WTC11 (cell line): ENCODE results near the gene TUT4. TPM values are rescaled to one million over a fixed set of nuclear protein-coding genes. Genes with fewer than 3 reads are reported as not detected.

ENCODE experiments used
- ATAC-seq: fragments of 200-7000 bp; cut with Tn5 transposase; 2 replicates; pipeline ENCODE4 v1.10.0; 2021; ENCODE audit warnings: mild to moderate bottlenecking, moderate library complexity
- CTCF ChIA-PET: fragments of 300-600 bp; sonication (Branson Sonifier 250); formaldehyde crosslinking; loops from one replicate; lab custom pipeline; 2021; ENCODE audit warnings: antibody characterized with exemption; lab: Charles Lee
- POLR2A ChIA-PET: fragments of 350-600 bp; sonication (Branson Sonifier 250); formaldehyde crosslinking; loops from one replicate; lab custom pipeline; 2021; ENCODE audit warnings: antibody characterized with exemption; lab: Charles Lee
- DNase-seq: peaks from one replicate; pipeline ENCODE4 v3.0.0; 2021; ENCODE audit warnings: low spot score
- H3K27ac Mint-ChIP-seq: 2 replicates; pipeline ENCODE4 v1.8.0; 2021; ENCODE audit warnings: mixed read lengths
- H3K27me3 Mint-ChIP-seq: 2 replicates; pipeline ENCODE4 v1.8.0; 2021; ENCODE audit warnings: low read depth, mild to moderate bottlenecking, moderate library complexity, mixed read lengths
- H3K36me3 Mint-ChIP-seq: 2 replicates; pipeline ENCODE4 v1.8.0; 2021; ENCODE audit warnings: mixed read lengths
- H3K4me1 Mint-ChIP-seq: 2 replicates; pipeline ENCODE4 v1.8.0; 2022; ENCODE audit warnings: mixed read lengths
- H3K4me3 Mint-ChIP-seq: 2 replicates; pipeline ENCODE4 v1.8.0; 2021; ENCODE audit warnings: mild to moderate bottlenecking, moderate library complexity, mixed read lengths
- H3K9me3 Mint-ChIP-seq: 2 replicates; pipeline ENCODE4 v1.8.0; 2021; ENCODE audit warnings: mixed read lengths
- ATF1 ChIP-seq: sonication (generic); formaldehyde crosslinking; IDR thresholded peaks from 2 replicates; pipeline ENCODE4 v1.8.1; 2023; ENCODE audit warnings: mild to moderate bottlenecking, moderate library complexity, missing genetic modification reagents
- ELF4 ChIP-seq: sonication (generic); formaldehyde crosslinking; IDR thresholded peaks from 2 replicates; pipeline ENCODE4 v1.8.1; 2022; ENCODE audit warnings: low read depth, mild to moderate bottlenecking, moderate library complexity, missing genetic modification reagents
- ESRRA ChIP-seq: sonication (generic); formaldehyde crosslinking; IDR thresholded peaks from 2 replicates; pipeline ENCODE4 v1.8.1; 2022; ENCODE audit warnings: mild to moderate bottlenecking, missing genetic modification reagents, borderline replicate concordance
- HMGA2 ChIP-seq: fragments of 250-450 bp; sonication (Bioruptor Pico); IDR thresholded peaks from 2 replicates; pipeline ENCODE4 v1.4.0; 2021; ENCODE audit warnings: mild to moderate bottlenecking, moderate library complexity
- NR1H2 ChIP-seq: sonication (generic); formaldehyde crosslinking; IDR thresholded peaks from 2 replicates; pipeline ENCODE4 v1.9.0; 2021; ENCODE audit warnings: mild to moderate bottlenecking, moderate library complexity, missing genetic modification reagents
- NR2C2 ChIP-seq: sonication (generic); formaldehyde crosslinking; IDR thresholded peaks from 2 replicates; pipeline ENCODE4 v1.8.0; 2022; ENCODE audit warnings: mild to moderate bottlenecking, missing genetic modification reagents
- SMAD4 ChIP-seq: sonication (generic); formaldehyde crosslinking; IDR thresholded peaks from 2 replicates; pipeline ENCODE4 v1.8.0; 2022; ENCODE audit warnings: mild to moderate bottlenecking, missing genetic modification reagents
- SOX15 ChIP-seq: fragments of 250-450 bp; sonication (Bioruptor Pico); IDR thresholded peaks from 2 replicates; pipeline ENCODE4 v1.9.0; 2021; ENCODE audit warnings: mild to moderate bottlenecking
- ZNF121 ChIP-seq: sonication (generic); formaldehyde crosslinking; IDR thresholded peaks from 2 replicates; pipeline ENCODE4 v1.8.0; 2023; ENCODE audit warnings: missing genetic modification reagents
- ZNF219 ChIP-seq: sonication (generic); formaldehyde crosslinking; IDR thresholded peaks from 2 replicates; pipeline ENCODE4 v1.8.0; 2023; ENCODE audit warnings: missing genetic modification reagents, mild to moderate bottlenecking, borderline replicate concordance
- ZNF423 ChIP-seq: fragments of 250-450 bp; sonication (Bioruptor Pico); IDR thresholded peaks from 2 replicates; pipeline ENCODE4 v2.1.2; 2022; ENCODE audit warnings: mild to moderate bottlenecking, moderate library complexity
- total RNA-seq: library from RNA; stranded (reverse); gene quantifications from 3 replicates; pipeline ENCODE4 v1.2.3, GENCODE V29; 2021
- TF ChIP-seq, protein P1 (sequence below): sonication (generic); formaldehyde crosslinking; conservative IDR thresholded peaks from 2 replicates; pipeline ENCODE4 v1.8.1; 2022; ENCODE audit warnings: mild to moderate bottlenecking, missing genetic modification reagents
- TF ChIP-seq, protein P2 (sequence below): sonication (generic); formaldehyde crosslinking; IDR thresholded peaks from 2 replicates; pipeline ENCODE4 v1.8.1; 2023; ENCODE audit warnings: mild to moderate bottlenecking, missing genetic modification reagents
- TF ChIP-seq, protein P3 (sequence below): fragments of 250-450 bp; sonication (Bioruptor Pico); conservative IDR thresholded peaks from 2 replicates; pipeline ENCODE4 v1.9.0; 2021; ENCODE audit warnings: mild to moderate bottlenecking
- TF ChIP-seq, protein P4 (sequence below): fragments of 250-450 bp; sonication (Bioruptor Pico); IDR thresholded peaks from 2 replicates; pipeline ENCODE4 v2.1.2; 2022; ENCODE audit warnings: mild to moderate bottlenecking, moderate library complexity
- TF ChIP-seq, protein P5 (sequence below): sonication (generic); formaldehyde crosslinking; IDR thresholded peaks from 2 replicates; pipeline ENCODE4 v1.8.0; 2022; ENCODE audit warnings: mild to moderate bottlenecking, missing genetic modification reagents
- TF ChIP-seq, protein P6 (sequence below): sonication (generic); formaldehyde crosslinking; IDR thresholded peaks from 2 replicates; pipeline ENCODE4 v1.8.1; 2023; ENCODE audit warnings: mild to moderate bottlenecking, missing genetic modification reagents, moderate library complexity
- TF ChIP-seq, protein P7 (sequence below): sonication (generic); formaldehyde crosslinking; IDR thresholded peaks from 2 replicates; pipeline ENCODE4 v1.8.1; 2022; ENCODE audit warnings: mild to moderate bottlenecking, moderate library complexity, missing genetic modification reagents

The TUT4 gene
- total RNA-seq, 1 experiment from 2014 or later = 63.3 TPM

DNA sequence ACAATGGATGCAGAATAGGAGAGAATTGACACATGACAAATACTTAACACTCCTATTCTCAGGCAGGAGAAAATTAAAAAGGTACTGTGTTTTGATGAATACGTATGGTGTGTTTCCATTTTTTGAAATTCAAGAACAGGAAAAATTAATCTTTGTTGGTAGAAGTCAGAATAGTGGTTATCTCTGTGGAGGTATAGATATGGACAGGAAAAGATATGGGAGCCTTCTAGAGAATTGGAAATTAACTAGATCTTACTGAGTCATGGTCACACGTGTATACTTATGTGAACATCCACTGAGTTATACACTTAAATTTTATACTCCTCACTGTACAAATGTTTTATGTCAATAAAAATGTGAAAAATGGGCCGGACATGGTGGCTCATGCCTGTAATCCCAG is 9.9 kb upstream of the TUT4 start (continued):
- TF ChIP-seq, protein P1, sequence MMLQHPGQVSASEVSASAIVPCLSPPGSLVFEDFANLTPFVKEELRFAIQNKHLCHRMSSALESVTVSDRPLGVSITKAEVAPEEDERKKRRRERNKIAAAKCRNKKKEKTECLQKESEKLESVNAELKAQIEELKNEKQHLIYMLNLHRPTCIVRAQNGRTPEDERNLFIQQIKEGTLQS (CRISPR knock-in tag) = no peak

DNA sequence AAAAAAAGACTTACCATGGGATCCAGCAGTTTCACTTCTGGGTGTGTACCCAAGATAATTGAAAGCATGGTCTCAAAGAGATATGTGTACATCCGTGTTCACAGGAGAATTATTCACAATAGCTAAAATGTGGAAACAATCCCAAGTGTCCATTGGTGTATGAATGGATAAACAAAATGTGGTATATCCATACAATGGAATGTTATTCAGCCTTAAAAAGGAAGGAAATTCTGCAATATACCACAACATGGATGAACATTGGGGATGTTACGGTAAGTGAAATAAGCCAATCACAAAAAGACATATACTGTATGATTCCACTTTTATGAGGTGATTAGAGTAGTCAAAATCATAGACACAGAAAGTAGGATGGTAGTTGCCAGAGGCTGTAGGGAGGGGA is 7.0 kb upstream of the TUT4 start:
- DNase-seq (no peak), ATAC-seq (no peak)
- ChIA-PET POLR2A (interaction anchor here (0.6 kb wide), 1 partner anchor 85 kb away, joined by 3 read pairs; no protein-coding TSS in a partner anchor), CTCF (interaction anchor here (0.6 kb wide), 1 partner anchor 11 kb away, joined by 4 read pairs; no protein-coding TSS in a partner anchor)
- Mint-ChIP-seq H3K4me1 (peaks cover 6% of the 10 kb centered on the region), H3K27ac (no peak overlapping the region), H3K36me3 (peaks cover 3% of the 10 kb centered on the region; the same call in 1 of the 2 replicates), H3K4me3 (no peak overlapping the region), H3K9me3 (peaks cover 7% of the 10 kb centered on the region), H3K27me3 (no peaks in the 10 kb centered on the region)
- no peak for TF ChIP-seq ESRRA (CRISPR knock-in tag)
- TF ChIP-seq ZNF219 (CRISPR knock-in tag) = no peak
- TF ChIP-seq, protein P2, sequence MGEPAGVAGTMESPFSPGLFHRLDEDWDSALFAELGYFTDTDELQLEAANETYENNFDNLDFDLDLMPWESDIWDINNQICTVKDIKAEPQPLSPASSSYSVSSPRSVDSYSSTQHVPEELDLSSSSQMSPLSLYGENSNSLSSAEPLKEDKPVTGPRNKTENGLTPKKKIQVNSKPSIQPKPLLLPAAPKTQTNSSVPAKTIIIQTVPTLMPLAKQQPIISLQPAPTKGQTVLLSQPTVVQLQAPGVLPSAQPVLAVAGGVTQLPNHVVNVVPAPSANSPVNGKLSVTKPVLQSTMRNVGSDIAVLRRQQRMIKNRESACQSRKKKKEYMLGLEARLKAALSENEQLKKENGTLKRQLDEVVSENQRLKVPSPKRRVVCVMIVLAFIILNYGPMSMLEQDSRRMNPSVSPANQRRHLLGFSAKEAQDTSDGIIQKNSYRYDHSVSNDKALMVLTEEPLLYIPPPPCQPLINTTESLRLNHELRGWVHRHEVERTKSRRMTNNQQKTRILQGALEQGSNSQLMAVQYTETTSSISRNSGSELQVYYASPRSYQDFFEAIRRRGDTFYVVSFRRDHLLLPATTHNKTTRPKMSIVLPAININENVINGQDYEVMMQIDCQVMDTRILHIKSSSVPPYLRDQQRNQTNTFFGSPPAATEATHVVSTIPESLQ = no peak
- TF ChIP-seq, protein P3, sequence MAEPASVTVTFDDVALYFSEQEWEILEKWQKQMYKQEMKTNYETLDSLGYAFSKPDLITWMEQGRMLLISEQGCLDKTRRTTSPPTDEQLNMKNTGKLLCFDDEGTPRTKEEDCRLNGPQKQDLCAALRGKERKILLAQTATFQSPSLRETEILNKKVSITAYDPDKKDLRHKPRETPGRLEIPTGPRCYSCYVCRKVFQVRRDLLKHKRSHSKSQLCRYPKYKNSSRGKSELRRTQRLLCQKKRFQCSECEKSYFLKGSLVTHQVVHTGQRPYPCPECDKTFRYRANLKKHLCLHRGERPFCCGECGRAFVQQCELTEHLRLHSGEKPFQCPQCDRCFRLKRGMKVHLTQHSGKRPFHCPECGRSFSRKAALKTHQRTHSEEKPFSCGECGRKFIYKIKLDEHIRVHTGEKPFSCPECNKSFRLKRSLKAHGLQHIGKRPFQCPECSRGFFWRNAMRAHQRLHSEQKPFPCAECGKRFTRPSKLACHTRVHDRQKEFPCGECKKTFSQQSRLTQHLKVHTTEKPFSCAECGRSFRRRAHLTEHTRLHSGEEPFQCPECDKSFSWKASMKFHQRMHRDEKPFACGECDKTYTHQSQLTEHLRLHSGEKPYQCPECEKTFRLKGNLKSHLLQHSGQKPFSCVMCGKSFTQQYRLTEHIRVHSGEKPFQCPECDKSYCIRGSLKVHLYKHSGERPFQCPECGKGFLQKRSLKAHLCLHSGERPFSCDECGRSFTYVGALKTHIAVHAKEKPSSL (CRISPR knock-in tag) = no peak
- TF ChIP-seq, protein P4, sequence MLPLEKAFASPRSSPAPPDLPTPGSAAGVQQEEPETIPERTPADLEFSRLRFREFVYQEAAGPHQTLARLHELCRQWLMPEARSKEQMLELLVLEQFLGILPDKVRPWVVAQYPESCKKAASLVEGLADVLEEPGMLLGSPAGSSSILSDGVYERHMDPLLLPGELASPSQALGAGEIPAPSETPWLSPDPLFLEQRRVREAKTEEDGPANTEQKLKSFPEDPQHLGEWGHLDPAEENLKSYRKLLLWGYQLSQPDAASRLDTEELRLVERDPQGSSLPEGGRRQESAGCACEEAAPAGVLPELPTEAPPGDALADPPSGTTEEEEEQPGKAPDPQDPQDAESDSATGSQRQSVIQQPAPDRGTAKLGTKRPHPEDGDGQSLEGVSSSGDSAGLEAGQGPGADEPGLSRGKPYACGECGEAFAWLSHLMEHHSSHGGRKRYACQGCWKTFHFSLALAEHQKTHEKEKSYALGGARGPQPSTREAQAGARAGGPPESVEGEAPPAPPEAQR = no peak
- TF ChIP-seq ATF1 (CRISPR knock-in tag) = no peak
- TF ChIP-seq ZNF423 = no peak
- no peak for TF ChIP-seq HMGA2 (CRISPR knock-in tag)
- TF ChIP-seq NR1H2 (CRISPR knock-in tag) = no peak
- TF ChIP-seq, protein P5, sequence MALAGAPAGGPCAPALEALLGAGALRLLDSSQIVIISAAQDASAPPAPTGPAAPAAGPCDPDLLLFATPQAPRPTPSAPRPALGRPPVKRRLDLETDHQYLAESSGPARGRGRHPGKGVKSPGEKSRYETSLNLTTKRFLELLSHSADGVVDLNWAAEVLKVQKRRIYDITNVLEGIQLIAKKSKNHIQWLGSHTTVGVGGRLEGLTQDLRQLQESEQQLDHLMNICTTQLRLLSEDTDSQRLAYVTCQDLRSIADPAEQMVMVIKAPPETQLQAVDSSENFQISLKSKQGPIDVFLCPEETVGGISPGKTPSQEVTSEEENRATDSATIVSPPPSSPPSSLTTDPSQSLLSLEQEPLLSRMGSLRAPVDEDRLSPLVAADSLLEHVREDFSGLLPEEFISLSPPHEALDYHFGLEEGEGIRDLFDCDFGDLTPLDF (CRISPR knock-in tag) = no peak
- TF ChIP-seq ELF4 (CRISPR knock-in tag) = no peak
- TF ChIP-seq SMAD4 = no peak
- TF ChIP-seq, protein P6, sequence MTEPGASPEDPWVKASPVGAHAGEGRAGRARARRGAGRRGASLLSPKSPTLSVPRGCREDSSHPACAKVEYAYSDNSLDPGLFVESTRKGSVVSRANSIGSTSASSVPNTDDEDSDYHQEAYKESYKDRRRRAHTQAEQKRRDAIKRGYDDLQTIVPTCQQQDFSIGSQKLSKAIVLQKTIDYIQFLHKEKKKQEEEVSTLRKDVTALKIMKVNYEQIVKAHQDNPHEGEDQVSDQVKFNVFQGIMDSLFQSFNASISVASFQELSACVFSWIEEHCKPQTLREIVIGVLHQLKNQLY = no peak
- TF ChIP-seq ZNF121 = no peak
- no peak for TF ChIP-seq SOX15
- TF ChIP-seq, protein P7, sequence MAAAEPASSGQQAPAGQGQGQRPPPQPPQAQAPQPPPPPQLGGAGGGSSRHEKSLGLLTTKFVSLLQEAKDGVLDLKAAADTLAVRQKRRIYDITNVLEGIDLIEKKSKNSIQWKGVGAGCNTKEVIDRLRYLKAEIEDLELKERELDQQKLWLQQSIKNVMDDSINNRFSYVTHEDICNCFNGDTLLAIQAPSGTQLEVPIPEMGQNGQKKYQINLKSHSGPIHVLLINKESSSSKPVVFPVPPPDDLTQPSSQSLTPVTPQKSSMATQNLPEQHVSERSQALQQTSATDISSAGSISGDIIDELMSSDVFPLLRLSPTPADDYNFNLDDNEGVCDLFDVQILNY = no peak
- no peak for TF ChIP-seq NR2C2 (CRISPR knock-in tag)
